Ascending aorta (tissue), 2 donors: ENCODE data around the gene ADGRV1. TPM values are rescaled to one million over a fixed set of nuclear protein-coding genes. Genes with fewer than 3 reads are reported as not detected.

ENCODE experiments used
- DNase-seq, 2 donors: peaks; one replicate each; pipeline ENCODE4 v3.0.0-alpha.2; 2019; ENCODE audit warnings: low spot score in 2 of 2
- H3K27ac ChIP-seq, 2 donors: fragments of 200-600 bp; sonication (generic); one replicate each; pipeline ENCODE4 v1.5.1; 2016 to 2017; ENCODE audit warnings: mild to moderate bottlenecking in 1 of 2
- H3K27me3 ChIP-seq: fragments of 200-600 bp; sonication (generic); one replicate; pipeline ENCODE4 v1.5.1; 2017
- H3K36me3 ChIP-seq, 2 donors: fragments of 200-600 bp; sonication (generic); one replicate each; pipeline ENCODE4 v1.5.1; 2016
- H3K4me1 ChIP-seq, 2 donors: fragments of 200-600 bp; sonication (generic); one replicate each; pipeline ENCODE4 v1.5.1; 2016 to 2017; ENCODE audit warnings: mild to moderate bottlenecking in 1 of 2
- H3K4me3 ChIP-seq, 2 donors: fragments of 200-600 bp; sonication (generic); one replicate each; pipeline ENCODE4 v1.5.1; 2016 to 2017; ENCODE audit warnings: mild to moderate bottlenecking in 1 of 2
- H3K9me3 ChIP-seq, 2 donors: fragments of 200-600 bp; sonication (generic); one replicate each; pipeline ENCODE4 v1.5.1; 2016
- CTCF ChIP-seq, 3 experiments: fragments of 200-600 bp in 2 of 3; fragments of 450-650 bp in 1 of 3; sonication (generic) in 2 of 3; IDR thresholded peaks; one replicate each; pipeline ENCODE4 v1.5.1; 2016 to 2019; ENCODE audit warnings: antibody characterized with exemption in 3 of 3, mild to moderate bottlenecking in 1 of 3, moderate library complexity in 1 of 3
- intact Hi-C: fragments of 100-400 bp; cut with DNase I; formaldehyde crosslinking; loops from one replicate; pipeline ENCODE4 v1.15.1; 2023
- total RNA-seq: library from RNA; depleted of rRNA; stranded (reverse); fragments of >200 nt; gene quantifications from one replicate; pipeline ENCODE4 v1.1.0, GENCODE V29; 2016

Gene ADGRV1
- total RNA-seq, 1 donor from 2014 or later = 6.9 TPM

GRCh38 chr5:91091471-91092234 lies 533.1 kb downstream of the ADGRV1 start:
- DNase-seq = no peak
- no peaks in the 10 kb centered on the region for H3K4me1 ChIP-seq
- no peak overlapping the region for H3K27ac ChIP-seq
- no peak for TF ChIP-seq CTCF (IDR thresholded peaks at IDR 0.05)
- no peaks in the 10 kb centered on the region for H3K36me3 ChIP-seq
- H3K4me3 ChIP-seq = no peak overlapping the region
- H3K27me3 ChIP-seq = no peaks in the 10 kb centered on the region
- intact Hi-C loops = no loop called here
- no peaks in the 10 kb centered on the region for H3K9me3 ChIP-seq

- Histone ChIP-seq H3K9me3 (no peaks in the 10 kb centered on the region), H3K4me3 (no peak overlapping the region), H3K4me1 (no peaks in the 10 kb centered on the region), H3K36me3 (no peaks in the 10 kb centered on the region), H3K27ac (no peak overlapping the region), H3K27me3 (no peaks in the 10 kb centered on the region)
- DNase-seq = no peak
- TF ChIP-seq CTCF (IDR thresholded peaks at IDR 0.05) = no peak
- intact Hi-C loops = no loop called here
Measured at GRCh38 chr5:91092859-91093783, 534.5 kb downstream of the ADGRV1 start.

GRCh38 chr5:91095313-91095712 lies 536.7 kb downstream of the ADGRV1 start:
- Histone ChIP-seq H3K4me1 (peaks cover 0 to 4% of the 10 kb centered on the region in 2 donors), H3K4me3 (no peak overlapping the region), H3K27me3 (no peaks in the 10 kb centered on the region), H3K36me3 (no peaks in the 10 kb centered on the region), H3K27ac (no peak overlapping the region), H3K9me3 (no peaks in the 10 kb centered on the region)
- DNase-seq = no peak
- intact Hi-C loops = no loop called here
- TF ChIP-seq CTCF (IDR thresholded peaks at IDR 0.05) = no peak

GRCh38 chr5:91095786-91096385 lies 537.3 kb downstream of the ADGRV1 start:
- Histone ChIP-seq H3K9me3 (no peaks in the 10 kb centered on the region), H3K27me3 (no peaks in the 10 kb centered on the region), H3K4me3 (no peak overlapping the region), H3K4me1 (peaks cover 0 to 4% of the 10 kb centered on the region in 2 donors), H3K36me3 (no peaks in the 10 kb centered on the region), H3K27ac (no peak overlapping the region)
- DNase-seq = no peak
- intact Hi-C loops = no loop called here
- no peak for TF ChIP-seq CTCF (IDR thresholded peaks at IDR 0.05)

- Histone ChIP-seq H3K36me3 (no peaks in the 10 kb centered on the region), H3K27me3 (no peaks in the 10 kb centered on the region), H3K4me1 (peaks cover 0 to 4% of the 10 kb centered on the region in 2 donors), H3K27ac (no peak overlapping the region), H3K9me3 (no peaks in the 10 kb centered on the region), H3K4me3 (no peak overlapping the region)
- intact Hi-C loops = no loop called here
- no peak for DNase-seq
- TF ChIP-seq CTCF (IDR thresholded peaks at IDR 0.05) = no peak
Measured at GRCh38 chr5:91098541-91098940, 539.9 kb downstream of the ADGRV1 start.
